Upper lobe of right lung (tissue), 1 donor: ENCODE data around the gene ZNF648. TPM values are rescaled to one million over a fixed set of nuclear protein-coding genes. Genes with fewer than 3 reads are reported as not detected.
A peak's percentile ranks its signal among the peaks of the same experiment; 100 is the strongest.

Experiments used
- ATAC-seq: fragments of 200-7000 bp; cut with Tn5 transposase; one replicate; pipeline ENCODE4 v1.9.1; 2020; ENCODE audit warnings: mild to moderate bottlenecking, moderate library complexity
- DNase-seq: peaks from one replicate; pipeline ENCODE4 v3.0.0-alpha.2; 2020
- H3K27ac ChIP-seq: fragments of 200-600 bp; one replicate; pipeline ENCODE4 v1.8.0; 2022
- H3K27me3 ChIP-seq: fragments of 200-600 bp; one replicate; pipeline ENCODE4 v1.8.0; 2022; ENCODE audit warnings: mild to moderate bottlenecking
- H3K36me3 ChIP-seq: fragments of 200-600 bp; one replicate; pipeline ENCODE4 v1.8.0; 2022
- H3K4me1 ChIP-seq: fragments of 200-600 bp; one replicate; pipeline ENCODE4 v1.8.0; 2022
- H3K4me3 ChIP-seq: fragments of 200-600 bp; one replicate; pipeline ENCODE4 v1.8.0; 2022; ENCODE audit warnings: mild to moderate bottlenecking
- H3K9me3 ChIP-seq: fragments of 200-600 bp; one replicate; pipeline ENCODE4 v1.8.0; 2022
- CTCF ChIP-seq: fragments of 200-600 bp; IDR thresholded peaks from one replicate; pipeline ENCODE4 v1.8.0; 2022; ENCODE audit warnings: antibody characterized with exemption
- intact Hi-C: fragments of 100-400 bp; cut with DNase I; formaldehyde crosslinking; loops from one replicate; pipeline ENCODE4 v1.11.0; 2022
- total RNA-seq: library from RNA; stranded (reverse); fragmentation: NEBNext Ultra II Directional; extraction: Animal tissue kit (Norgen Biotek cat#: 25700); gene quantifications from one replicate; pipeline ENCODE4 v1.2.1, GENCODE V29; 2021
- donor health status: DM: no; HTN: yes; CAD: no; lungs with severe emphysema.

The ZNF648 gene
- total RNA-seq, 1 donor from 2014 or later = not detected

GRCh38 chr1:182071924-182072323 lies 10.4 kb upstream of the ZNF648 start:
- DNase-seq (no peak), ATAC-seq (peak; percentile 63)
- no peaks in the 10 kb centered on the region for H3K4me1 ChIP-seq
- H3K9me3 ChIP-seq = no peaks in the 10 kb centered on the region
- TF ChIP-seq CTCF = no peak
- intact Hi-C loops = no loop called here
- no peaks in the 10 kb centered on the region for H3K36me3 ChIP-seq
- H3K4me3 ChIP-seq = no peak overlapping the region
- peaks cover 8% of the 10 kb centered on the region for H3K27me3 ChIP-seq
- H3K27ac ChIP-seq = no peak overlapping the region

GRCh38 chr1:182069028-182069466 lies 7.5 kb upstream of the ZNF648 start:
- H3K27me3 ChIP-seq = peaks cover 8% of the 10 kb centered on the region
- peak; percentile 71 for TF ChIP-seq CTCF
- H3K9me3 ChIP-seq = no peaks in the 10 kb centered on the region
- no peak overlapping the region for H3K4me3 ChIP-seq
- DNase-seq (peak; percentile 82), ATAC-seq (peak; percentile 93)
- H3K4me1 ChIP-seq = no peaks in the 10 kb centered on the region
- no peaks in the 10 kb centered on the region for H3K36me3 ChIP-seq
- H3K27ac ChIP-seq = no peak overlapping the region
- intact Hi-C loops = no loop called here

- no peaks in the 10 kb centered on the region for H3K36me3 ChIP-seq
- no peak overlapping the region for H3K4me3 ChIP-seq
- H3K27me3 ChIP-seq = no peaks in the 10 kb centered on the region
- no peak overlapping the region for H3K27ac ChIP-seq
- no peak for TF ChIP-seq CTCF
- H3K4me1 ChIP-seq = no peaks in the 10 kb centered on the region
- ATAC-seq (no peak), DNase-seq (no peak)
- intact Hi-C loops = no loop called here
- no peaks in the 10 kb centered on the region for H3K9me3 ChIP-seq
Observed at GRCh38 chr1:182066934-182067333, 5.4 kb upstream of the ZNF648 start.

- intact Hi-C loops = no loop called here
- H3K4me1 ChIP-seq = no peaks in the 10 kb centered on the region
- ATAC-seq (no peak), DNase-seq (no peak)
- H3K36me3 ChIP-seq = no peaks in the 10 kb centered on the region
- peaks cover 8% of the 10 kb centered on the region for H3K27me3 ChIP-seq
- TF ChIP-seq CTCF = no peak
- H3K9me3 ChIP-seq = no peaks in the 10 kb centered on the region
- no peak overlapping the region for H3K27ac ChIP-seq
- H3K4me3 ChIP-seq = no peak overlapping the region
Observed at GRCh38 chr1:182065126-182065845, 3.8 kb upstream of the ZNF648 start.

GRCh38 chr1:182064611-182065010 lies 3.1 kb upstream of the ZNF648 start:
- no peak for TF ChIP-seq CTCF
- intact Hi-C loops = no loop called here

More at GRCh38 chr1:182064611-182065010, 3.1 kb upstream of the ZNF648 start:
- no peak for ATAC-seq
- H3K9me3 ChIP-seq = no peaks in the 10 kb centered on the region
- H3K4me1 ChIP-seq = no peaks in the 10 kb centered on the region
- peaks cover 8% of the 10 kb centered on the region for H3K27me3 ChIP-seq
- H3K36me3 ChIP-seq = no peaks in the 10 kb centered on the region
- no peak overlapping the region for H3K4me3 ChIP-seq
- H3K27ac ChIP-seq = no peak overlapping the region
- no peak for DNase-seq
